ES-I3 (cell line): ENCODE measurements around the gene GPBP1L1.
A peak's percentile ranks its signal among the peaks of the same experiment; 100 is the strongest.
"Not testable (repeated sequence)": the region's sequence is repeated elsewhere in the genome, so short reads cannot be mapped to it uniquely, and the experiment has no call there.

ENCODE experiments used
- H3K36me3 ChIP-seq: 2 replicates; pipeline ENCODE4 v1.6.1; 2013; ENCODE audit warnings: mild to moderate bottlenecking, low read length, control low read depth, moderate library complexity; ENCODE audit not compliant: insufficient read depth
- H3K4me1 ChIP-seq: 2 replicates; pipeline ENCODE4 v1.6.1; 2013; ENCODE audit warnings: mild to moderate bottlenecking, control low read depth, low read length; ENCODE audit not compliant: insufficient read depth
- H3K9ac ChIP-seq: 2 replicates; pipeline ENCODE4 v1.6.1; 2013; ENCODE audit warnings: low read depth, mild to moderate bottlenecking, low read length, moderate library complexity
- H3K9me3 ChIP-seq: 2 replicates; pipeline ENCODE4 v1.6.1; 2013; ENCODE audit warnings: mild to moderate bottlenecking, low read length, moderate library complexity; ENCODE audit not compliant: control insufficient read depth, insufficient read depth

GPBP1L1 gene

DNA sequence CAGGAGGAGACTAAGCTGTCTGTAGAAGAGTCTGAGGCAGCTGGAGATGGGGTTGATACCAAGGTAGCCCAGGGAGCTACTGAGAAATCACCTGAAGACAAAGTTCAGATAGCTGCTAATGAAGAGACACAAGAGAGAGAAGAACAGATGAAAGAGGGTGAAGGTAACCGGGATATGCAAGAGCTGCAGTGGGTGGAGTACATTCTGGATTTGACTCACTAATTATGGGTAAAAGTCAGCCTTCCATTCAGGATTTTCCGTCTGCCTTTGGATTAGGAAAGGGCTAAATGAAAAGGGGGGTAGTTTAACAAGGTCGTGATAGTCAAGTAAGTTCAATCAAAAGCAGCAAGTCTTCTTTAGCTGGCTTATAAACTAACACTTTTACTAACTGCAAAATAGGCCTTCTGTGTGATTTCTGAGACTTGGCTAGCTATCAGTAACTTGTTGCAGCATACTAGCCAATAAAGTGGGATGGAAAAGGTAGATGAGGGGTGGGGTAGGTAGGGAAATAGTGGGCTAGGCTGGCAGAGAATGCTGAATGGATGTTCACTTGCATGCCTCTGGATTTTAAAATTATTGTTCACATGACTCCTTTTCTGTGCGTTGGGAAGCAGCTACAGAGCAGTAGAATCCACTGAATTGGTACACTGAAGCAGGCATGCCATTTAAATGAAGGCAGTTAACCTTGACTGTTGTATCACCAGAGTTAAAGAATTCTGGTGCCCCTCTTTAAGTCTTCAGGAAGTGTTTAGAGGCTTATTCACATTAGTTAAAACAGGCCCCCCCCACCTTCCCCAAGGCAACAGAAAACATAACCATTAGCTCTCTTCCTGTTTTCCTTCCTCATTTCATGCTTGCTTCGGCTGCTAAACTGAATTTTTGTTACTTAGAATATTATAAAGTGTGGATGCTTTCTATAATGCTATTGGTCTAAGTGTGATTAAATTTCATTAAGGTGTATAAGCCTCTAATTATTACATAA, 77.9 kb downstream of the GPBP1L1 start:
- no peak overlapping the region for H3K9ac ChIP-seq
- peaks cover 15% of the 10 kb centered on the region for H3K4me1 ChIP-seq
- peaks cover 38% of the 10 kb centered on the region for H3K36me3 ChIP-seq
- H3K9me3 ChIP-seq = no peaks in the 10 kb centered on the region

DNA sequence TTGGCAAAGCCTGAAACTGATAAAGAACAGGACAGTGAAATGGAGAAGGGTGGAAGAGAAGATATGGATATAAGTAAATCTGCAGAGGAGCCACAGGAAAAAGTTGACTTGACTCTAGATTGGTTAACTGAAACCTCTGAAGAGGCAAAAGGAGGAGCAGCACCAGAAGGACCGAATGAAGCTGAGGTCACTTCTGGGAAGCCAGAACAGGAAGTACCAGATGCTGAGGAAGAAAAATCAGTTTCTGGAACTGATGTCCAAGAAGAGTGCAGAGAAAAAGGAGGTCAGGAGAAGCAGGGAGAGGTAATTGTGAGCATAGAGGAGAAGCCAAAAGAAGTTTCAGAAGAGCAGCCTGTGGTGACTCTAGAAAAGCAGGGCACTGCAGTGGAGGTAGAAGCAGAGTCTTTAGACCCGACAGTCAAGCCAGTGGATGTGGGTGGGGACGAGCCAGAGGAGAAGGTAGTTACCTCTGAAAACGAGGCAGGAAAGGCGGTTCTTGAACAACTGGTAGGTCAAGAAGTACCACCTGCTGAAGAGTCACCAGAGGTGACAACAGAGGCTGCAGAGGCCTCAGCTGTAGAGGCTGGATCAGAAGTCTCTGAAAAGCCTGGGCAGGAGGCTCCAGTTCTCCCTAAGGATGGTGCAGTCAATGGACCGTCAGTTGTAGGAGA, 78.8 kb downstream of the GPBP1L1 start:
- peaks cover 38% of the 10 kb centered on the region for H3K36me3 ChIP-seq

DNA sequence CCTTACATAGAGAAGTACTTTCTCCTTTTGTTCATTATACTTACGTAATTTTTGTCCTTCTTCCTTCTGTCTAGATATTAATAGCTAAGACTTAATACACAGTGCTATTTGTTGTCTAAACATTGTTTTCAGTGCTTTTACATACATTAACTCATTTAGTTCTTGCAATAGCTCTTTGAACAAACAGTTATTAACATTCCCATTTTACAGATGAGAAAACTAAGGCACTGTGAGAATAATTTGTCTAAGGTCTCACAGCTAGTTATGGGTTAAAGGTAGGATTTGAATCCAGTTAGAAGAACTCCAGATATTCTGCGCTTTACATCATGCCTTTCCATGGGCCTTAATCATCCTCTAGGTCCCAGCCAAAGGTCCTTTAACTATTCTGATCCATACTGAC, 82.1 kb downstream of the GPBP1L1 start:
- peaks cover 24% of the 10 kb centered on the region for H3K36me3 ChIP-seq
- H3K9ac ChIP-seq = no peak overlapping the region
- H3K9me3 ChIP-seq = no peaks in the 10 kb centered on the region
- H3K4me1 ChIP-seq = peaks cover 19% of the 10 kb centered on the region

More for the DNA sequence above, 78.8 kb downstream of the GPBP1L1 start:
- H3K9ac ChIP-seq = no peak overlapping the region
- H3K9me3 ChIP-seq = no peaks in the 10 kb centered on the region
- peaks cover 15% of the 10 kb centered on the region for H3K4me1 ChIP-seq

DNA sequence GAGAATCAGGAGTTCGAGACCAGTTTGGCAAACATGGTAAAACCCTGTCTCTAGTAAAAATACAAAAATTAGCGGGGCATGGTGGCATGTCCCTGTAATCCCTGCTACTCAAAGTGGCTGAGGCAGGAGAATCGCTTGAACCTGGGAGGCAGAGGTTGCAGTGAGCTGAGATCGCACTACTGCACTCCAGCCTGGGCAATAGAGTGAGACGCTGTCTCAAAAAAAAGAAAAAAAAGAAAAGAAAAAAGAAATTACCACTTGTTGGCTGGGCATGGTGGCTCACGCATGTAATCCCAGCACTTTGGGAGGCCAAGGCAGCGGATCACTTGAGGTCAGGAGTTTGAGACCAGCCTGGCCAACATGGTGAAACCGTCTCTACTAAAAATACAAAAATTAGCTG, 89.6 kb downstream of the GPBP1L1 start:
- peaks cover 31% of the 10 kb centered on the region for H3K36me3 ChIP-seq
- not testable (repeated sequence) for H3K4me1 ChIP-seq, H3K9me3 ChIP-seq, H3K9ac ChIP-seq

DNA sequence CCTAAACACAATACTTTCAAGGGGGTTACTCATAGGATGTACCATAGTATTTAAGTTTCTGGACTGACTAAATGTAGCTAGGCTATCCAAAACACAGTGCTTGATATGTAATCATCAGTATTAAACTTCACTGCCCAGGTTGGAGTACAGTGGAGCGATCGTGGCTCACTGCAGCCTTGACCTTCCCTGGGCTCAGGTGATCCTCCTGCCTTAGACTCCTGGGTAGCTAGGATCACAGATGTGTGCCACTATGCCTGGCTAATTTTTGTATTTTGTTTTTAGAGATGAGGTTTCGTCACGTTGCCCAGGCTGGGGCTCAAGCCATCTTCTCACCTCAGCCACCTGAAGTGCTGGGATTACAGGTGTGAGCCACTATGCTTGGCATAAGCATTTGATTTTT, 91.9 kb downstream of the GPBP1L1 start:
- Histone ChIP-seq H3K9ac (no peak overlapping the region), H3K4me1 (no peaks in the 10 kb centered on the region), H3K9me3 (no peaks in the 10 kb centered on the region), H3K36me3 (peaks cover 35% of the 10 kb centered on the region)

DNA sequence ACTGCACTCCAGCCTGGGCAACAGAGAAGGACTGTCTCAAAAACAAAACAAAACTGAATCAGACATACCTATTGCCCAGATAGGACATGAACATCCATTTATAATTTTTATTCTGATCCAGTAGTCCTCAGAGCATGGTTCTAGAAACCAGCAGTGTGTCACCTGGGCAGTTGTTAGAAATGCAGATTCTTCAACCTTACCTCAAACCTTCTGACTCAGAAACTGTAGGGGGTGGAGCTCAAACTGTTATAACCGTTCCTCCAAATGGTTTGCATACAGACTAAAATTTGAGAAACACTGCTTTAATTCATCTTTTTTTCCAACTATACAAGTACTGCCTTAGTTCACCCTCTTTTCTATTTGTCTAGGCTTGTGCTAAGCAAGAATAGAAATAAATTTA, 96.5 kb downstream of the GPBP1L1 start:
- Histone ChIP-seq H3K9me3 (no peaks in the 10 kb centered on the region), H3K4me1 (peaks cover 8% of the 10 kb centered on the region; the same call in 1 of the 2 replicates), H3K36me3 (peaks cover 23% of the 10 kb centered on the region), H3K9ac (no peak overlapping the region)

DNA sequence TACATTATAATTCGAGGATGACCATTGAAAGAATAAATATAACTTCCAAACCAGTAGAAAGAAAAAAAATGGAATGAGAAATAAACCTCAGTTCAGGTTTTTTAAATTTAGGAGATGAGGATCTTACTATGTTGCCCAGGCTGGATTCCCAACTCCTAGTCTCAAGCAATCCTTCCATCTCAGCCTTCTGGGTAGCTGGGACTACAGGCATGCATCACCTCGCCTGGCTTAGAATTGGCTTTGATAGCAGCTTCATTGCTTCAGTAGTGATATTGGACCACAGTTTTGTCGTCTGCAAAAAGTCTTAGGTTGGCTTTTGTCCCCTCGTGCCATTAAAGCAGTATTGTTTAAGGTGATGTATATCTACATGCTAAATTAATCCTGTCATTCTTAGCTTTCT, 99.6 kb downstream of the GPBP1L1 start:
- peaks cover 8% of the 10 kb centered on the region; the same call in 1 of the 2 replicates for H3K4me1 ChIP-seq
- no peak overlapping the region for H3K9ac ChIP-seq
- H3K9me3 ChIP-seq = no peaks in the 10 kb centered on the region
- H3K36me3 ChIP-seq = peaks cover 5% of the 10 kb centered on the region

DNA sequence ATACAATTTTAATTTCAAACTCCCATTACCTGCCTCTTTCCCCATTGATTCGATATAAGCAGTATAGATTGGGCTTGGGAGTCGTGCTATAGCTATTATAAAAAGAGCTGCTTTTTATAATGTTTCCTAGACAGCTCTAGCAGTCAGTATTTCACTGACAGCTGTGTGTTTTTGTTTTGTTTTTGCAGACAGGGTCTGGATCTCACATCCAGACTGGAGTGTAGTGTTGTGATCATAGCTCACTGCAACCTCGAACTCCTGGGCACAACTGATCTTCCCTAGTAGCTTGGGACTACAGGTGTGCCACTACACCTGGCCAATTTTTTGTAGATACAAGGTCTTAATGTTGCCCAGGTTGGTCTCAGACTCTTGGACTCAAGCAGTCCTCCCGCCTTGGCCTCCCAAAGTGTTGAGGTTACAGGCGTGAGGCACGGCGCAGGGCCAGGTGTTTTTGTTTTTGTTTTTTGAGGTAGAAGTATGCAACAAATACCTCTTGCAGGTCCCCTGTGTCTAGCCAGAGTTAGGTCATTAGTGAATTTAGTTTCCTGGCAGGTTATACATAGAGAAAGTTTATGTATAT, 100.7 kb downstream of the GPBP1L1 start:
- Histone ChIP-seq H3K9ac (peak overlapping the region; percentile 98), H3K9me3 (no peaks in the 10 kb centered on the region), H3K36me3 (no peaks in the 10 kb centered on the region; the same call in none of the 2 replicates), H3K4me1 (peaks cover 8% of the 10 kb centered on the region; the same call in 1 of the 2 replicates)

DNA sequence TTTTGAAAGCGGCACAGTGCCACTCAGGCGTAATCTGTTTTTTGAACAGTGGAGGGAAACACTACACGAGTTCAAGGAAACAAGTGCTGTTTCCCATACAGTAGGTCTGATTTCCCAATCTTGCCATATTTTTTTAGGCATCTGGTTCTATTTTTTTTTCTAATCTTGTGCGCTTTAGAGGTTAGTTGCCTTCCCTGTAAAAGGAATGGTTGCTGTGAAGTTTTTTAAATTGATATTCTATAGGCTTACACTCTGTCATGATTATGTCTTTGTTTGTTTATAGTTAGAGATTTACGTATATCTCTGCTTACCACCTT, 101.3 kb downstream of the GPBP1L1 start:
- peak overlapping the region; percentile 98 for H3K9ac ChIP-seq
- no peaks in the 10 kb centered on the region for H3K9me3 ChIP-seq
- peaks cover 8% of the 10 kb centered on the region; the same call in 1 of the 2 replicates for H3K4me1 ChIP-seq
- no peaks in the 10 kb centered on the region; the same call in none of the 2 replicates for H3K36me3 ChIP-seq

DNA sequence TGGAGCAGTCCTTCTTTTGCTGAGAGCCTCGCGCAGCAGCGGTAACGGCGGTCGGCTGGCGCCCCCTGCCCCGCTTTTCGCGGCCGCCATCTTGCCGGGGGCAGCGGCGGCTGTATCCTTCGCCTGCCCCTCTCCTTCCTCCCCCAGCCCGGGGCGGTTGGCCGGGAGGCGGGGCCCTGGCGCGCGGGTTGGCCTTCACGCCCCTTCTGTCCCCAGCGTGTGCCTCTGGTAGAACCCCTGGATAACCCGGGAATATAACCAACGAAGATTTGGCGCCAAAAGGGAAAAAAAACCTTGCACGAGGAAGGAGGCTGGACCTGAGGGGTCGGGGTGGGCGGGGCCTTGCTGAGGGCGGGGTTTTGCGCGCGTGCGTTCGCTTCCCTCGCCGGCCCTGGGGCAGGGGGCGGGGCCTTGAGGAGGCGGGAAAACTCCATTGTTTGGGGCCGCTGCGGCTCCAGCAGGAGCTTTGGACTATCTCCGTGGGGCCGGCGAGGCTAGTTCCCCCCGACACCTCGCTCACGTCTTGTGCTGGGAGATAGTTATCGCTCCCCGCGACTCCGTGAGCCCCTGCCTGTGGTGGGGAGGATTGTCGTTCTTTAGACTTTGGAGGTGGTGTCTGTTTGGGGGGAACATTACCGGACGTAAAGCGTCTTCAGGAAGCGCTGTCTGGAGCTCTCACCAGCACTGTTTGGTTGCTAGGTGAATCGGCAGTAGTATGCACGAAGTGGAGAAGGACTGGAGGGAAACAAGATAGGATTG, 101.8 kb downstream of the GPBP1L1 start:
- H3K9me3 ChIP-seq = no peaks in the 10 kb centered on the region
- H3K9ac ChIP-seq = peak overlapping the region; percentile 98
- no peaks in the 10 kb centered on the region; the same call in none of the 2 replicates for H3K36me3 ChIP-seq
- H3K4me1 ChIP-seq = peaks cover 8% of the 10 kb centered on the region; the same call in 1 of the 2 replicates

DNA sequence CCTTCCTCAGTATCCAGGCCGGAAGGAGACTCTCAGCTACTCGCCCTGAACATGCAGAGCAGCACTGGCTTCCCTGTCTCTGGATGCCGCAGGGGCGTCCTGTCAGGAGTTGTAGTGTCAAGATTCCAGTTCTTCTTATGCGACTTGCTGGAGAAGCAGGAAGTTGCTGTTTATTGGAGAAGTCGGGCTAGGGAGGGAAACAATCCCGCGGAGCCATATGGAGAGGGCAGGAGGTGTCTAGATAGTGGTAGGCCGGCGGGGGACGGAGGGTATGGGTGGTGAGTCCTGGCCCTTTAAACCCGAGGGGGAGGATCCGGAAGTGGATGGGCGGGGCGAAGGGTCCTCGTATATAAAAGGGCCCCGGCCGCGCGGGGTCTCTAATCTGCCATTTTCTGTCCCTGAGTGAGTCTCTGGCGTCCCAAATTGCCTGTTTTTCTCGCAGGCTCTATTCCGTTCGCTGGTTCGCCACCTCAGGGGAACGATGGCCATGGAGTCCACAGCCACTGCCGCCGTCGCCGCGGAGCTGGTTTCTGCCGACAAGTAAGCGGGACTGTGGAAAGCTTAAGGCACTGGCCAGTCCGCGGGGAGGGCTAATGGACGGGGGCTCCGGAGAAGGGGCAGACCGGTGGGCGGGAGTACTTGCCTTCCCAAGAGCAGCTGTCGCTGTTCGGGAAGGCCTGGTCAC, 102.5 kb downstream of the GPBP1L1 start, which contains the start of gene NASP:
Gene NASP, plus strand, starts transcription at position 376 of the 685 bp plus-strand sequence. Its CDS starts 106 bp downstream, at position 482.
- H3K4me1 ChIP-seq = peaks cover 5% of the 10 kb centered on the region; the same call in 1 of the 2 replicates
- H3K9me3 ChIP-seq = no peaks in the 10 kb centered on the region
- peak within 1 kb of the TSS; percentile 98 for H3K9ac ChIP-seq
- H3K36me3 ChIP-seq = no peaks in the 10 kb centered on the region; the same call in none of the 2 replicates

DNA sequence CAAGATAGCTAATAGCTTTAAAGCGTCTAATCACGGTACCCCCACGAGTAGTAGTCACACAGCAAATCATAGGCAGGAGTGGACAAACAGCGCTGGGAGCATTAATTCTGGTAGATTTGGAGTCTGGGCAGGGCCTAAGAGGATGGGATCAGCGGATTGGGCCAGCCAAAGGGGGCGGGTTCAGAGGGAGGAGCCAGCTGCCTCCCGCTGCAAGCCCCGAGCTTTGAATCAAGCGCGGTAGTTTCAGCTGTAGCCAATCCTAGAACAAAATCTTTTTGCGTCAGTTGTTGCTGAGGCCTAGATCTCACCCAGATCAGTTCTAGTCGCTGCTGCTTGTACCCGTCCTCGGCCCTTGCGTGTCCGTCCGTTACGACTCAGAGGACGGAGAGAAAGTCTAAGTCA, 103.1 kb downstream of the GPBP1L1 start:
- no peaks in the 10 kb centered on the region; the same call in none of the 2 replicates for H3K36me3 ChIP-seq
- H3K4me1 ChIP-seq = peaks cover 5% of the 10 kb centered on the region; the same call in 1 of the 2 replicates
- H3K9ac ChIP-seq = peak overlapping the region; percentile 98
- no peaks in the 10 kb centered on the region for H3K9me3 ChIP-seq
